KBM-7 (cell line): ENCODE results near the gene PALD1.

Experiments
- DNase-seq: peaks from one replicate; pipeline ENCODE4 v3.0.0-alpha.2; 2015
- in situ Hi-C: fragments of 300-500 bp; cut with MboI; formaldehyde crosslinking; loops from 2 replicates; pipeline ENCODE4 v1.14.3; 2020; ENCODE audit warnings: low sequenced_read_pairs, low pct_unique_long_range_greater_than_20kb, mixed read lengths

Gene PALD1

DNA sequence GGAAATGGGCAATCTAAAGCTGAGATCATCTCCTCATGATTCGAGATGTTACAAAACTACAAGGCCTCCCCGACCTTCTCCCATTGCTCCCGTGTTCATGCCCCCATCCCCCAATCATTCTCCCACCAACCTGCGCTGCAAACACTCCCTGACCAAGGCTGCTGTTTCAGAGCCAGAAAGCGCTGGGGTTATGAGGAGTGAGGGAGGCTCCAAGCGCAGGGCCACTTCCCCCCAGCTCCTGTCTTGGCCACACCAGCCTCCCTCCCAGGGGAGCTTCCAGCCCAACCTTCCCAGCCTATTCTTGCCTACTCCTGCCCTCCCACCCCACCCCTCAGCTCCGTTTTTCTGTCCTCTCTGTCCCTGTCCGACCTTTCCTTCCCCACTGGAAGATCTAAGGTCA is 22.4 kb upstream of the PALD1 start:
- DNase-seq, result no peak
- in situ Hi-C loops, result no loop called here

DNA sequence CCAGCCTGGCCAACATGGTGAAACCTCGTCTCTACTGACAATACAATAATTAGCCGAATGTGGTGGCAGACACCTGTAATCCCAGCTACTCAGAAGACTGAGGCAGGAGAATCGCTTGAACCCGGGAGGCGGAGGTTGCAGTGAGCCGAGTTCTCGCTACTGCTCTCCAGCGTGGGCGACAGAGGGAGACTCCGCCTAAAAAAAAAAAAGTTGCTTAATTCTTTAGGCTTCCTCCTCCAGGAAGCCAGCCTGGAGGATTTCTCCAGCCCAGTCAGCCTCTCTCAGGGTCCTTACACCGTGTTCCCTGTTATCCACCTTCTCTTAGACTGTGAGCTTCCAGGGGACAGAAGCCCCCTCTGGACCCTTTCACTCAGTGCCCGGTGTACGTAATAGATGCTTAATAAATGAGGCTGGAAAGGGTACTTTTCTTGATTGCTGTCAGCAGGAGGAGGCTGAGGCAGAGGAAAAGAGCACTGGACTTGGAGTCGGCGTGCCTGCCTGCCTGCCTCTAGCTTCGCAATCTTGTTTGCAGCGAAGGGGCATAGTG is 20.7 kb upstream of the PALD1 start:
- in situ Hi-C loops, result no loop called here
- DNase-seq, result no peak

DNA sequence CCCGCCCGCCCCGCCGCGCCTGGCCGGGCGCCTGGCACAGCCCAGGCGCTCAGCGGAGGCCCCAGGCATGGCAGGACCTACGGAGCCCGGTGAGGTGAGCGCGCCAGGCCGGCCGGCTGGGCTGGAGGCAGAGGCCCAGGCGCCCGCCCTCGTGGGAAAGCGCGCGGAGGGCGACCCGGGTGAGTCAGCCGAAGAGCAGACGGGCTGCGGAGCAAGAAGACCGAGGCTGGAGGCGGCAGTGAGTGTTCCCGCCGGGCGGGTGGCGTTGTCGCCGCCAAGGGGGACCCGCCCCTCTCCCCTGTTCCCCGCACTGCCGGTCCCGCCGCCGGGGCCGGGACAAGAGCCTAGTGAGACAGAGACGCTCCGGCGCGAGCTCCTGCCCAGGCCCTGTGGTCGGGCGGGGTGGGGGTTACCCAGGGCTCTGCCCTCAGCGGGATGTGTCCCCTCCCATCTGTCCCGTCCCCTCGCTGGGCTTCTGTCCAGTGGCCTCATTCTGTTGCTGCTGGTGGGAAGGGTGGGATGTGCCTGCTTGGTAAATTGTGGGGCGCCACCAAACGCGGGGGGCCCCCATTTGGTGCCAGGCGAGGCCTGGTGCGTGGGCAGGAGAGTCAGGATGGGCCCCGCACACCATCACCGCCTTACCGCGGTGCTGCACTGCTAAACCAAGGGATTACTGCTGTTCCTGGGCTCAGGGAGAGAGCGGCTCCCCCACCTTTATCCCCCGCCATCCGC is 20.1 kb upstream of the PALD1 start:
- no peak for DNase-seq
- in situ Hi-C loops, result no loop called here

DNA sequence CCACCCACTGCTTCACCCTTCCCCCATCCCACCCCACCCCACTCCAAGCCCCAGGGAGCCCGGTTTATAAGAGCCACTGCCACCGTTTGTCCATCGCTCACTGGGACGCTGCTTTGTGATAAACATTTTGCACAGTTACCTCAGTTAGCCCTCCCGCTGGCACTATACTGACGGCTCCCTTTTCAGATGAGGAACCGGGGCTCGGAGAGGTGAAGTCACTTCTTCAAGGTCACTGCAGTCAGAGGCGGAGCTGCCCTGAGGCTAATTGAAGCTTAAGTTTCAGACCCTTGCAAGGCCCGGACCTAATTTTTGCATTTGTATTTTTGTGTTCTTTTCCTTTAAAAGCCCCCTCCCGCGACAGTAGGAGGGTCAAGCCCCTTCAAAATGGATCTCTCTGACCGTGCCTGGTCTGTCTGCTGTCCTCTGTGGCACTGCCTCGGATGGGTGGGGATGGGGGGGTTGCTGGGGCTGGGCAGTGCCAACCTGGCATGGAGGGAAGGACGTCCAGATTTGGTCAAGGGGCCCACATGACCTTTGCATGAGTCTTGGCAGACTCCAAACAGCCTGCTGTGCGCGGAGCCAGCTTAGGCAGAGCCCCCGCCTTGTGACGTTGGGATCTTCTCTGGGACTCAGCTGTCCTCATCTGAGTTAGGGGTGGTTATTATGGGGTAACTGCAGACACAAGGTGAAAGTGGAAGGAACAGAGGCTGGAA is 19.4 kb upstream of the PALD1 start:
- DNase-seq, result no peak
- in situ Hi-C loops, result no loop called here

DNA sequence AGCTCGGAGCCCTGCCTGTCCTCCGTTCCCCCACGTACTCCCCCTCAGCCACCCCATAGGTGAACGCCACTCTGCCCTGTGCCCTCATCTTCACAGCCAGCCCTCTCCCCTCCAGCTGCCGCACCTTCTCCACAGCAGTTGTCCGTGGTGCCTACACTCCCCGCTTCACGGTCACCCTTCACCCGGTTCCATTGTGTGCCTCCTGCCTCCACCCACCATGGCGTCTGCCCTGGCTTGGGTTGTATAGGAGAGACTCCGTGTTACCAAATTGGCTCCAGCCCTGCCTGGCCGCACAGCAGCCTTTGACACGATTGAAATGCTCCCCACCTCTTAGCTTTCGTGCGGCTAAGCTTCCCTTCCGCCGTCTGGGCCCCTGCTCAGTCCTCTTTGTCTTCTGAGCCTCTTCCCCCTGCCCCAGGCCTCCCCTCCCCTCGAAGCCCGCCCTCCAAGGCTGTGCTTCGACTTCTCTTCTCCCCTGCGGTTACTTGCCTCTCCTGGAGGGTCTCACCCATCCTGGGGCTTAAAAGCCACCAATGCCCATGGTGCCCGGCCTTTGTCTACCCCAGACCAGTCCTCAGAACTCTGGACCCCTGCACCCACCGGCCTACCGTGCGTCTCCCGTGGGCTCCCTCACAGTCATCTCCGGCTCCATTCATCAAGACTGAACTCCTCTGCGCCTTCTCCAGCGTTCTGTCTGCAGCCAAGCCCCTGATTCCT is 18.6 kb upstream of the PALD1 start:
- DNase-seq, result no peak
- in situ Hi-C loops, result loop anchor here (10.0 kb wide), 1 partner anchor 75 kb away; no protein-coding TSS in a partner anchor

DNA sequence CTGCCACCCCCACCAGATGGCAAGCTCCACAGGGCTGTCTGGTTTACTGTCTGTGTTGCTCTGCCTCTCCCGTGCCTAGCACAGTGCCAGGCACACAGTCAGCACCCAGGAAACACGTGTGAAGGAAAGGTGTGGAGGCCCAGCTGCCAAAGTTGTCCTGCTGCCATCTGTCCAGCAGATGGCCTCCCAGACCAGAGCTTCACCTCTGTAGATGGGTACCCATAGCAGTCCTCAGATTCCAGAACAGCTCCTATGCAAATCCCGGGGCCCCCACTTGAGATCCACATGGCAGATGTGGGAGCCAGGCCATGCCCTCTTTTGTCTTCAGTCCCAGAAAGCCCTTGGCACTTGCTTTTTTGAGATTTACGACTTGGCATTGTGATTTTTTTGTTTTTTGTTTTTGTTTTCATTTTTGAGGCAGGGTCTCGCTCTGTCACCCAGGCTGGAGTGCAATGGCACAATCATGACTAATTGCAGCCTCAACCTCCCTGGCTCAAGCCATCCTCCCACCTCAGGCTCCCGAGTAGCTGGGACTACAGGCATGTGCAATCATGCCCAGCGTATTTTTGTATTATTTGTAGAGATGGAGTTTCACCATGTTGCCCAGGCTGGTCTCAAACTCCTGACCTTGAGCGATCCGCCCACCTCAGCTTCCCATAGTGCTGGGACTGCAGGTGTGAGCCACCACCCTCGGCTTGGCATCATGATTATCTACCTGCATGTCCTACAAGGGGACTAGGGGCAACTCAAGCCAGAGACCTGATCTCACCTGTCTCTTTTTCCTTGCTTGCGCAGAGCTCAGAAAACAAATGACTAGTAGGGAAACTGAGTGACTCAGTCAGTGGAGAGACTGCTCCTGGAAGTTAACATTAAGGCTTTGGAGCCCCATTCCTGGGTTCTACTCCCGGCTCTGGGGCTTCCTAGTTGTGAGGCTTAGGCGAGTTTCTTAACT is 16.9 kb upstream of the PALD1 start:
- peak; percentile 51 for DNase-seq
- in situ Hi-C loops, result loop anchor here (10.0 kb wide), 1 partner anchor 73 kb away; no protein-coding TSS in a partner anchor

DNA sequence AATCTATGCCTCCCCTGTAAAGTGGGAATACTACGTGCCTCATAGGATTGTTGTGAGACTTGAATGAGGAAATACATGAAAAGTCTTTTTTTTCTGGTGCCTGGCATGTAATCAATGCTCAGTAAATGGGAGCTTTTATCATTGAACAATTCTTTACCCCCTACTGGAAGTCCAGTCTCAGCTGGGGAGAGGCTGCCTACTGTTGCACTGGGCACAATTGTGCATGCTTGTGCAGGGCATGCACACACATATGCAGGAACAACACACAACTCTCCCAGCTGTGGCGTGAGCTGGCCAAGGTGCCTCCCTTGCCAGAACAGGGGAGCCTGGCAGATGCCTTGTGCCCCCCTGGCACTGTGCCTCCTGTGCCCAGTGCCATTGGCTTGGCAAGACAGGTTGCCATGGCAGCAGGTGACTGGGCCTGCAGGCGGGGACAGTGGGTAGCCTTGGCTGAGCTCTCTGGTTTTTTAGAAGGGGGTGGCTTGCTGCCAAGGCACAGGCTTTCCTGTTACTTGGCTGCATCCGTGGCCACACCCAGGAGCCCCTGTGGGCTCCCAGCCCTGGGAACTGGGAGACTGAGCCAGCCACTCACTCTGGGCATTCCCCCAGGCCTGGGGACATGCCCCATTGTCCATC is 16.1 kb upstream of the PALD1 start:
- DNase-seq, result no peak
- in situ Hi-C loops, result loop anchor here (10.0 kb wide), 1 partner anchor 72 kb away; no protein-coding TSS in a partner anchor

DNA sequence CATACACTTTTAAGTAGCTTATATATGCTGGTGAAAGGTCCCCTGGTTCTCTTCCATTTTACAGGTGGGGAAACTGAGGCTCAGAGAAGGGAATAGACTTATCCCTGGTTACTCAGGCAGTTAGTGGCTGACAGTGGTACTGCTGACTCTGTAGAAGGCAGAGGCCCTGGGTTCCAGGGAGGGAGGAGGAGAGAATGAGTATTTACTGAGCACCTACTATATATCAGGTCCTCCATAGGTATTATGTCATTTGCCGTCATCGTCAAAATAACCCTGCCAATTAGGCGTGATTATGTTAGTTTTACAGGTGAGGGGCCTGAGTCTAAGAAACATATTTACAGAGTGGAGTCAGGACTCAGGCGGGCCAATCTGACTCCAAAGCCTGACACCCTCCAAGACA is 13.3 kb upstream of the PALD1 start:
- in situ Hi-C loops, result loop anchor here (10.0 kb wide), 1 partner anchor 70 kb away; no protein-coding TSS in a partner anchor
- DNase-seq, result no peak

DNA sequence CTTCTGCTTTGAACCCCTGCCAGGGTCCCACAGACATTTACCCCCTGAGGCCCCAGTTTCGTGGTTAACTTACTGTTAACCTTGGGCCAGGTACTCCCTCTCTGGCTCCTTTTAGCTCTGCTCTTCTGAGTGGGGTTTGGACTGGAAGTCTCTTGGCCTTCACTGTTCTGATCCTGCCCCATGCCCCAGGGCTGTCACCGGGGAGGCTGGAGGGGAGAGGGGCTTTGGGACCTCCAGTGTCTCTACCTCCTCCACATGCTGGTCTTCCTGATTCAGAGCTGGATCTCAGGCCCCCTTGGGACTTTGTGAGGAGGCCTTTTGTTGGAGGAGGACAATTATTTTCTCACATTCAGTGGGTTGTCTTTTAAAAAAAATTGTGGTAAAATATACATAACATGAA is 12.7 kb upstream of the PALD1 start:
- DNase-seq, result no peak
- in situ Hi-C loops, result loop anchor here (10.0 kb wide), 1 partner anchor 69 kb away; no protein-coding TSS in a partner anchor

DNA sequence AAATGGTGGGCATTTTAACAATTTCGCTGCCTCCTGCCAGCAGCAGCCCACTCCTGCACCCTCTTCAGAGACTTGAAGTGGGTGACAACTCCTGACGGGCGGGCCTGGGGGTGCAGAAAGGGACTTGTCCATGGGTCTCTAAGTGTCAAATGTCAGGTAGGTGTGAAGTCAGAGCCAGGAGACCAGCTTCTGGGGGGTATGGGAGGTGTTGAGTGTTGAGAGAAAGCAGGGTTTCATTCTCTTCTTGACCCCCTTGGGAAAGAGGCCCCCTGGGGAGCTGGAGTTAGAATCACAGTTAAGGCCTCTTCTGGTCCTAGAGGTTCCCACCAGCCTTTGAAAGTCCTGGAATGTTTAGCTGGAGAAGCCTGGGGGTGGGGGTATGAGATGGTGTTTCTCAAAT is 11.6 kb upstream of the PALD1 start:
- in situ Hi-C loops, result loop anchor here (10.0 kb wide), 1 partner anchor 68 kb away; no protein-coding TSS in a partner anchor
- DNase-seq, result no peak

DNA sequence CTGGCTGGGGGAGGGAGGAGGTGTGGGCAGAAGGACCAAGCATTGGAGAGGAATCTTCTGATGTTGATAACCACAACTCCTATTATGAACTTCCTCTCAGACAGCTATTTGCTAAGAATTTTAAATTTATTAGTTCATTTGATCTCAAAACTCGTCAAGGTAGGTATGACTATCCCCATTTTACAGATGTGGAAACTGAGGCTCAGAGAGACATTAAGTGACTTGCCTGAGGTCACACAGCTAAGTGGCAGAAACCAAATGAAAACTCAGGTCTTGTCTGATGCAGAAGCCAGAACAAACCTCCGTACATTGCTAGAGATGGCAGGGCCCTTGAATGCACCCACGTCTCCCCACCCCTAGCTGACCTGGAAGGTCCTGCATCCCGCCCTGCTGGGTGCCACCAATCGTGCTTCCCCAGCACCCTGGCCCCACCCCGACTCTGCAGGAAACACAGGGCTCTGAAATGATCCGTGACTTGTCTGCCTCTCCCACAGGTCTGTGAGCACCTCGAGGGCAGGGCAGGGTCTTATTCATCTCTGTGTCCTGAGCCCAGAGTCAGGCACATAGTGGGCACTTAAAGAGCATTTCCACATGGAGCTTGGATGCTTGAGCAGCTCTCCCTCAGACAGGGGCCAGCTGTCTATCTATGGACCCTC is 5.6 kb upstream of the PALD1 start:
- in situ Hi-C loops, result no loop called here
- DNase-seq, result no peak

DNA sequence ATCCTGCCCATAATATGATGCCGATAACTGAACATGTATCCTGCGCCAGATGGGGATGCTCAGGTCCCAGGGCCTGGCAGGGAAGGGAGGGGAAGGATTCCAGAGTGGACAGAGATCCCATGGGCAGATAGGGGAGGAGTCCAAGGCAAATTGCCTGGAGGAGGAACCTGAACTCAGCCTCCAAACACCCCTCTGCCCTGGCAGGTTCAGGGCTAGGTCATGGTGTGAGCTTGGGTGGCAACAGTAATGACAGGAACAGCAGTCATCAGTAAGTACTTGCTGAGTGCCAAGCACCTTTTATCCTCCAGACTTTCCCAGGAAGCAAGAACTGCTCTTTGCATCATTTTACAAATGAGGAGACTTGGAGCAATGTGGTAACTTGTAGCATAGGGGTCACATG is 3.8 kb upstream of the PALD1 start:
- in situ Hi-C loops, result no loop called here
- DNase-seq, result no peak

DNA sequence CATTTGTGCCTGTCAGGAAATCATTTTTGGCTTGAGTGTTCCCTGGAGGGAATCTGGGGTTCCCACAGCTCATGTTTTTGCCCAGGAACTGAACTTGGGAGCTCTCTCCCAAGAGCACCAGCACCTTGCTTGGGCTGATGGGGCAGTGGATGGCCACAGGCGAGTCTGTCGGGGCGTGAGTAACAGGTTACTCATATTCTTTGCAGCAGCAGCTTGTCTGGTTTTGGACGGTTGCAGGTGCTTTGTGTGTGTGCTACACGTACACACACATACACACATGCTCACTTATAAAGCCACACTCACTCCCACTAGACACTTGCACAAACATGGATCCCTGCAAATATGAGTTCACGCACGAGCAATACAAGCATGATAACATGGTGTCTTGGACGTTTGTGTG is 2.9 kb upstream of the PALD1 start:
- no peak for DNase-seq

DNA sequence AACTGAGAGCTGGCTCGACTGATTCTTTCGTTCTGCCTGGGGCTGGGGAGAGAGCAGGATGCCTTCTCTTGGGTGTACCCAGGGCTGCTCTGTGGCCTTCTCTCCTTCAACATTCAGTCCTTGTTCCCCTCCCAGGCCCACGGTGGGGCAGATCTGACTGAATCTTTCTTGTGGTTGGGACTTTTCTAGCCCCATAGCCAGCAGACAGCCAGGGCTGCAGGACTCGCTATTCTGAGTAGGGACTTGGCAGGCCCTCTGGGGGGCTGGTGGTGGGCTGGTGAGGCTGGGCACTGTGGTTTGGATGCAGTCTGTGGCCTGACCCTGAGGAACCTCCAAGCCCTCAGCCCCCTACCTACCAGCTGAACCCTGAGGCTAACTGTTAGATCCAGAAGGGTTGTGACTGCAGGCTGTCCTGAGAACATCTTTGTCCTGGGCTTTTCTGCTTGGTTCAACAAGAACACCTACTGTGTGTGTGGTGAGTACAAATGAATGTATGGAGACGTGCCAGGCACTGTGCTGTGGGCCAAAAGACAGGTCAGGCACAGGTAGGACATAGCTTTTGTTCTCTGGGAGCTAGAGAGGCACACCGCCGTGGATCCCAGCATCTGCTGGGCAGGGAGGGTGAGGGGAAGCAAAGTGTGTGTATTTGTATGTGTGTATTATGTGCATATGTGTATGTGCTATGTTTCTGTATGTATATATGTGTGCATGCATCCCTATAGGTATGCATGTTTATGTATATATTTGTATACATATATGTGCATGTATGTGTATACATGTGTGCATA is 2.1 kb upstream of the PALD1 start:
- no peak for DNase-seq
- in situ Hi-C loops, result no loop called here

More for the DNA sequence above, 2.9 kb upstream of the PALD1 start:
- in situ Hi-C loops, result no loop called here

DNA sequence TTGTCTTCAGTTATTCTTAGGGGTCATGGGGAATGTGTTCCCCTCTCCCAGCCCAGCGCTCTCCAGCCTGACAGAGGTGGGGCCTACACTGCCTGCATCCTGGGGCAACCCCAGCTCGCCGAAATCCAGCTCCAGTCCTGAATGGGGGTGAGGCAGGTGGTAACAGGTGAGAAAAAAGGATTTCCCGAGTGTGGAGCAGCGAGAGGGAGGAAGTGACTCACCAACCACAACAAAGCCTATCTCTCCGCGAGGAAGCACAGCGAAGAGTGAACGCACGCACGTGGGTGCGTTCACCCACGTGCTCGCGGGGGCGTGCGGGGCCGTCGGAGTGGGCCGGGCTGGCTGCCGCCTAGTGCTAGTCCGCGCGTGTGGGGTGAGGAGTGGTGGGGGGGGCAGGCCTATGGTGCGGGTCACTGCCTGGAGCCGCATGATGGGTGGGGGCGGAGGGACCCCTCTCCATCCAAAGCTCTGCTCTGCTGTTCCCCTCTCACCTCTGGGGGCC is 855 bp upstream of the PALD1 start:
- peak; percentile 38 for DNase-seq
- in situ Hi-C loops, result no loop called here

DNA sequence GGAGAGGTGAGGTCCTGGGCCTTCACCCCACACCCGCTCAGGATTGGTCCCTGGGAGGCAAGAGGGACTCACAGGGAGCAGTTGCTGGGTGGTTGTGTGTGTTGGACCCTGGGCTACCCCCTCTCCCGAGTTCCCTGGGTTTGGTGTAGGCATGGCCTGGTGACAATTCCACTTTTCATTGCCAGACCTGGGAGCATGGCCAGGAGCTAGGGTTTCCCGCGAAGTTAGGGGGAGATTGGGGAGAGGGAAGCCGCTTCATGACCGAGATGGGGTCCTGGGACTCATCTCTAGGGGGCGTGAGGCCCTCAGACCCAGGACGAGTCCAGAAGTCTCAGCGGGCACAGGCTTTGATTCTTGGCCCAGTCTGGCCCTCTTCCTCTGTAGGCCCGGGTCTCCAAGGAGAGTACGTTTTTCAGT is 606 bp downstream of the PALD1 start:
- DNase-seq, result peak; percentile 36
- in situ Hi-C loops, result no loop called here
